HG02852 (cell line): ENCODE measurements around the gene TRIM26.
"Not testable (repeated sequence)": the region's sequence is repeated elsewhere in the genome, so short reads cannot be mapped to it uniquely, and the experiment has no call there.

Experiments
- ATAC-seq: cut with Tn5 transposase; IDR thresholded peaks from one replicate; pipeline ENCODE4 v1.9.1; 2021; ENCODE audit warnings: mild to moderate bottlenecking, moderate library complexity; ENCODE audit not compliant: unreplicated experiment

The TRIM26 gene

DNA sequence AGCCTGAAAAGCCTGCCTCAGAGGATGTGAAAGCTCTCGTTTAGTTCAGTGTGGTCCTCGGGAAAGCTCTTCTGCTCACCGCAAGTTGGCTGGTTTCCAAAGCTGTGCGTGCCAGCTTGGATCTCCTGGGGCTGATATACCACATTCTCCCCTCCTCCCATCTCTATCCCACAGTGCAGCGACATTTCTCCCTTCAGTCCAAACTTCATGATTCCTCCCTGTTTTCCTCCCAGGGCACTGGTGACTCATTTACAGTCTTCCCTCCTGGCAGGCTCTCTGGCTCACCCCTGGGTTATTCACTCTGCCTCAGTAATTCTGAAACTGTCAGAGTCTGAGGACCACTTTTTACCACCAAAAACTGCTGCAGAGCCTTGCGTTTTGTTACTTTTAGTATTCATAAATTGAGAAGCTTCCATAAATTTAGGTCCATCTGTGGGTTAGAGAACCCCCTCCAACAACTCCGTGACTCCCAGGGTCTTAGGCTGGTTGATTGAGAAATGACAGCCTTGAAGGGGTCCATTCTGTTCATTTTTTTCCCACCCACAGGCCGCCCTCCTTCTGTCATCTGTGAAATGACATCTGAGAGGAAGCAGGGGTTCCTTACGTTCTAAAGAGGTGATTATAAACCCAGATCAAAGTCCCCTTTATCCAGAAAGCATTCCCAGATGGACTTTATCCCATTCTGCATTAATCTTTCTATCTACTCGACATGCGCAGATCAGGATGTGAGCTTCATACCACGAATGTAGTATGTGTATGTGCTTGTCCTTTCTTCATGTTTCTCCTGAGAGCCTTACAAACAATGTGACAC lies 58.3 kb downstream of the TRIM26 start:
- ATAC-seq: no peak

DNA sequence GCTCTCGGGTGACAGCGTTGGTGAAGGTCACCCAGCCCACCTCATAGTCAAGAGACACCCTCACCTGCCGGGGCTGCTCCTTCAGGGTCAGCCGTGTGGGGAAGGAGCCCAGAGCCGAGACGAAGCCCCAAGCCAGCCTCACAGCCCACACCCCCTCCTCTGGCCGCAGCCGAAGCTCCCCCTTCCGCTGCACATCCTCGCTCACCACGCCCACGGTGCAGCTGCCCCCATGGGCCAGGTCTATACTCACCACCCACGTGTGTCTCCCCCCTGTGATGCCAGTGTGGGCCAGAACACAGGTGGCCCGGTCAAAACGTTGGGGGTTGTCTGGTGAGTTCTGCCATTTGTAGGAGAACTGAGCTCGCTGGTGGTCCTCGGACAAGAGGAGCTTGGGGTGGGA lies 59.1 kb downstream of the TRIM26 start:
- no peak for ATAC-seq

DNA sequence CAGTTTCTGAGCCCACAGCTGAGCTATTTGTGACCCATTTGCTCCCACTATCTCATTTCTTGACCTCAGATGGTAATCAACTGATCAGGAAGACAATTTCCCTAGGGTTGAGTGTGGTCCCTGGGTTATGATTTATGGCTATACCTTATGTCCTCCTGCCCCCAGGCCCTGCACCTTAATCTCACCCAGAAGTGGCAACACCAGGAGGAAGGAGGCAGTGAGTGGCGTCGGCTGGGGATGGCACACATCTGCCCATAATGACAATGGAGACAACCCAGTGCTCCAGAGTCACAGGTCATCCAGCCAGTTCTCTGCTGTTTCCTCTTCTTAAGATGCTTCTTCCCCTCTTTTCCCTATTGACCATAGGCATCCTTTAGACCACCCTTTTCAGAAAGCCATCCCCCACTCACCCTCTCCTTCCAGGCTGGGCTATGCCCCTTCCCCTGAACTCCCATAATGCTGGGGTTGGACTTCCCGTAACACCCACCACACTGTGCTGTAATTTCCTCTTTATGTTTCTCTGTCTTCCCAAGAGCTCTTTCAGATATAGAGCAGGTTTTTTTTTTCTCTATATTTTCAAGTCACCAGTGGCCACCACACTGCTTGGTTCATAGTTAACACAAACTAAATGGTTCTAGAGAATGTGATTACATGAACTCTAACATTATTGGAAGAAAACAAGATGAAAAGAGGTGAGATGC lies 60.1 kb downstream of the TRIM26 start:
- no peak for ATAC-seq

DNA sequence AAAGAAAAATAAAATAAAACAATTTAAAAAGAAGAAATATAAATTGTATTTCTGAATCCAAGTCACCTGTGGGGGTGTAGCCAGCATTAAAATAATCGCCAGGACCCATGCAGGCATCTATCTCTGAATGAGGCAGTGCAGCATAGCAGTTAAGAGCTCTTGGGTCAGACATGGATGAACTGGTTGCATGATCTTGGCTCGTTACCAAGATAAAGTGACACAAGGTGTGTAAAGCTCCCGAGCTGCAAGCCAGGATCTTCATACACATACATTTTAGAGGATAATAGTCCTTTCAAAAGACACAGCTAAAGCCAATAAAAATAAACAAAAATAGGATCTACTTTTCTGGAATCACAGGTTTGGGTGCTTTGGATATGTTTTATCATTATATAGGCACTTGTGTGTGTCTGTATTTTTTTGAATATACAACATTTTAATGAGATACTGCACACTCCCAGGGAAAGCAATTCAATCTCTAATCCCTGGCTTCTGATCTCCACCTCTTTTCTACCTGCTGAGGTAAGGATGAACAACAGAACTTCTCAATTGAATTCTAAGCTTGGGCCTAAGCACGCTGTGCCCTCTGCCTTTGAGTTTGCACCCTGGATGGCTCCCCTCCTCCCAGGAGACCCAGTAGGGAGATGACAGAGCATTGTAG lies 61.1 kb downstream of the TRIM26 start:
- no peak for ATAC-seq

DNA sequence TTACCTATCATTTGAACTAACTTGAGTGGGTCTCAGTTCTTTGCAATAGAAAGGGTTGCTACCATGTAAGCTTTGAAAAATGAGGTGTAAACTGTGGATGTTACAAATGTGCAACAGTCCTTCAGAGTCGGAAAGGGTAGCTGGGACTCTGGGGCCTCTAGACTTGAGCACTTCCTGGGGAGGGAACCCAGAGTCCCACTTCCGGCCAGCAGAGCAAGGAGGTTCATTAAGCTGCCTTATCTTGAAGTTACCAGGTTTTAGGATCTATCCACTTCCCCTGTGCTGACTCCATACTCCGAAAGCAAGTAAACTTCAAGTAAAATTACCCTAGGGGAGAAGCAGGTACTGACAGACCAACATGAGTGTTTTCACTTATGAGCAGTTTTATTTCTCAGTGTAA lies 61.6 kb downstream of the TRIM26 start:
- no peak for ATAC-seq

DNA sequence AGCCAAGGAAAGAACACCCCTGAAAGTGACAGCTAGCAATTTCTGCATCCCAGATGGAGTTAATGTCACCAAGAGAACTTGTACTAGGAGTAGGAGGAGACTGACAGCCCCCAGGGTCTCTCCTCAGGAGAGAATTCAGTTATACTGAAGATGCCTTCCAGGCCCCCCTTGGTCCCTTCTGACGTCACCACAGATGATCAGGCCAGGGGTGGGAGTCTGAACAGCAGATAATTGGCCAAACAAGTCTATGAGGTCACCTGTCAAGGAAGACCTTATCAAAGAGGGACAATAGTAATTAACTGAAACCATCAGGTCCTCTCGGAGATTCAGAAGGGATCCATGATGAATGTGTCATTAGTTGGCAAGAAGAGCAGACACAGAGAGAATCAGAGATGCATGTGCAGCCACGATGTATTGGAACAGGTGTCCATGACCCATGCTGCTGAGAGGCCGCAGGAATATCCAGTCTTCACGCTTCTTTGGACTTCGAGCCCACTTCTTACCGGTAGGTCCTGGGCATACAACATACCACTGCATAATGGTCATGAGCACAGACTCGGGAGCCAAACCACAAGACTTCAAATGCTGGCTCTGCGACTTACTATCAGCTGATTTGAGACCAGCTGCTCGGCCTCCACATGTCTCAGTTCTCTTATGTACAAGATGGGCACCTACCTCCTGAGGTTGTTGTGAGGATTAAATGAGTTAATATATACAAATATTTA lies 62.4 kb downstream of the TRIM26 start:
- no peak for ATAC-seq

DNA sequence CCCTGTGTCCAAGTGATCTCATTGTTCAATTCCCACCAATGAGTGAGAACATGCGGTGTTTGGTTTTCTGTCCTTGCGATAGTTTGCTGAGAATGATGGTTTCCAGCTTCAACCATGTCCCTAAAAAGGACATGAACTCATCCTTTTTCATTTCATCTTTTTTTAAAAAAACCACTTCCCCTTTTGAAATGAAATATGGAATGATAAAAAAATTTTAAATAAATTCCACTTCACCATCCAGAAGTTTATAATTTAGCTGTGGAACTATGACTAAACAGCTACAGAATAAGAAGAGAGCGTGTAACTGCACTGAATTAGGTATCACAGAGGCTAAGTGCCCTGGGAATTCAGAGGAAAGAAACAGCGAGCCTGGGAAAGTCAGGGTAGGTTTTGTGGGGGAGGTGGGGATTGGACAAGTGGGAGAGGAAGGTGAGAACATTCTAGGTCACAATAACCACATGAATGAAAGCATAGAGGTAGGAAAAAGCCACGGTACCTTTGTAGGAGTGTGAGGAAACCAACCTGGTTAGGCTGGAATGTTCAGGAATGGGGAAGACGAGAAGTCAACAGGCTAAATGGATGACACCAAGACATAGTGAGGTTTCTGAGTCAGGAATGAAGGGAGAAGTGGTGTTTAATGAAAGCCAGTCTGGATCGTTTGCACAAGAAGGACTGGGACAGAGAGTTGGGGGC lies 63.2 kb downstream of the TRIM26 start:
- ATAC-seq: no peak

DNA sequence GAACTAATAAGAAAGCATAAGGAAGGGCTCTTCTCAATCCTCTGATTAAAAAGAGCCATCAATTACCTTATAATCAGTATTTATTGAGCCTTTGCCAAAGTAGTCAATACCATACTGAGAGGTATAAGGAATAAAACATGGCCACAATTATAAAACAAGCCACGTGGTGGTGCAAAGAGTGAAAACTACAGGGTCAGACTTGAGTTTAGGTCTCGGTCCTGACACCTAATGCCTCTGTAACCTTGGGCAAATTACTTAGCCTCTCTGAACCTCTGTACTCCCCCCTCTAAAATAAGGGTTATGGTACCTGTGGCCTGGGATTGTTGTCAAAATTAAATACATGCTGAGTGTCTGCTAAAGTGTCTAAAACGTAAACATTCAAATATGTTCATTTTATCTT lies 64.0 kb downstream of the TRIM26 start:
- ATAC-seq: no peak

DNA sequence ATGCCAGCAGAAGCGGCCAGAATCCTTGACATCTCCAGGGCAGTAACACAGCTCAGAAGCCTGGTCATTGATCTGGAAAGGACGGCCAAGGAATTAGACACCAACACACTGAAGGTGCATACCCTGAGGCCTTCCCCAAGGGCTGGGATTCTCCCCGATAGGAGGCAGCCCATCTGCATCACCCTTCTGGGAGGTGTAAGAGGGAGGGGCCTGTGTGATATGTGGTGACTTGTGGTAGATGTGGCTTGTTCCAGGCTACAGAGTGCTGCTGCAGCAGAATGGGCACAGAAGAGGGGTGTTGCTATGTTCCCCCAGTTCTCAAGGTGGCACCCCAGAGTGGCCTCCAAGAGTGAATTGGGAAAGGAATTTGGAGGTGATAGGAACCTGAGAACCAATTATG lies 66.1 kb downstream of the TRIM26 start:
- no peak for ATAC-seq

DNA sequence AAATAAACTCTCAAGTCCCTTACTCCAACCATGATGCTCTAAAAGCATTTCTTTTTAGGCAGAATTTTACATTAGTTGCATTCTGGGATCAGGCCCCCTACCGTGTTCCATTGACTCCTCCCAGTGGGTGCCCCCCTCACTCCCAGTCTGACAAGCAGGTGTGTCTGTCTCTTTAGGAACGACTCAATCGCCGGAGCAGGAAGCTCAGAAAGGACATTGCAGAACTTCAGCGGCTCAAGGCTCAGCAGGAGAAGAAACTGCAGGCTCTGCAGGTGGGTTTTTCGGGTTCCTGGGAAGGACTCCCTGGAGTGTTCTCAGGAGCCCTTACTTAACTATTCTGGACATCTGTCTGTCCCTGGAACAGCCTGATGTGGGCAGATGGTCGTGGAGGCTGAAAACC lies 67.4 kb downstream of the TRIM26 start:
- no peak for ATAC-seq

DNA sequence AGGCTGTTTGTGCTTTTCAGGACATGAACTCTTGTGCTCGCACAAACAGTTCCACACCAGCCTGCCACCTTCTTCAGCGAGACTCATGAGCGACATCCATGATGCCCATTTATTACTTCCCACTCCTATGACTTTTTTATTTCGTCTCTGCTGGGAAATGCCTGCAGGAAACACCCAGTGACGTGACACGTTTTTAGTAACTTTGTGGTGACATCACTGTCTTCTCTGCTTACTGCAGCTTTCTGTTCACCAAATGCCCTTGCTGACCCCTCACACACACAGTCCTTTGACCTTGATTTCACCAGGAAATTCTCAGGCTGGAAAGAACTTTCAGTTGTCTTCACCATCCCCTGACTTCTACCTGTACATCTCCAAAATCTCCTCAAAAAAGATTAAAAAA lies 68.4 kb downstream of the TRIM26 start:
- no peak for ATAC-seq

DNA sequence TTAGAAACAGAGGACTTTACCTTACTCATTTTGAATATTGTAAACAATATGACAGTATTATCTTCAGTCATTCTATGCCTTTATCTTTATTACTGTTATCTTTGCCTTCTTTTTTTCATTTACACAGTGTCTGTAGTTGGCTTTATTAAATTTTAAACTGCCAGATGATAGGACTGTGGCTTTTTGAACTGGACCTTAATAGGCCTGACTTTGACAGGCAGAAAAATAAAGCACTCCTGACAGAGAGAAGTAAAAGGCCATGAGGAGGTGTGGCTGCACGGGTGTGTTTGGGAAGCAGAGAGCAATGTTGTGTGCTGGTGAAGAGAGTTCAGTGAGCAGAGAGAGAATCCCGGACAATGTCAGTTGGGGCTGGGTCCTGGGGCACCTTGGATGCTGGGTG lies 69.4 kb downstream of the TRIM26 start:
- ATAC-seq: no peak

DNA sequence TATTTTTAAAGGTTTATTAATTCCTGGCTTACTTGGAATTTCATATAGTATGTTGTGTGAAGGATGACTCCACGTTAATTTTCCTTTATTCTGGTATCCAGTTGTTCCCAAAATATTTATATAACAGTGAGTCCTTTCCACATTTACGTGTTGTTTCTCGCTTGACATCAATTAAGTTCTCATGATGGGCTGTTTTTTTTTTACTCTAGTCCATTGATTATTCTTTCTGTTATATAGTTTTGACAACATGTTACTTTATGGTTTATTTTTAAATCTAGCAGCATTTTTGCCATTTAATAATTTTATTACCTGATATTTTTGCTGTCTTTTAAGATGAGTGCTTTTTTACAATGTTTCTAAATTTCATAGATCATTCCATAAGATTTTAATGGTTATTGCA lies 70.5 kb downstream of the TRIM26 start:
- no peak for ATAC-seq

DNA sequence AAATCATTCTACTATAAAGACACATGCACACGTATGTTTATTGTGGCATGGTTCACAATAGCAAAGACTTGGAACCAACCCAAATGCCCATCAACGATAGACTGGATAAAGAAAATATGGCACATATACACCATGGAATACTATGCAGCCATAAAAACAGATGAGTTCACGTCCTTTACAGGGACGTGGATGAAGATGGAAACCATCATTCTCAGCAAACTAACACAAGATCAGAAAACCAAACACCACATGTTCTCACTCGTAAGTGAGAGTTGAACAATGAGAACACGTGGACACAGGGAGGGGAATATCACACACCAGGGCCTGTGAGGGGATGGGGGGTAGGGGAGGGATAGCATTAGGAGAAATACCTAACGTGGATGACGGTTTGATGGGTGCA lies 73.0 kb downstream of the TRIM26 start:
- not testable (repeated sequence) for ATAC-seq

DNA sequence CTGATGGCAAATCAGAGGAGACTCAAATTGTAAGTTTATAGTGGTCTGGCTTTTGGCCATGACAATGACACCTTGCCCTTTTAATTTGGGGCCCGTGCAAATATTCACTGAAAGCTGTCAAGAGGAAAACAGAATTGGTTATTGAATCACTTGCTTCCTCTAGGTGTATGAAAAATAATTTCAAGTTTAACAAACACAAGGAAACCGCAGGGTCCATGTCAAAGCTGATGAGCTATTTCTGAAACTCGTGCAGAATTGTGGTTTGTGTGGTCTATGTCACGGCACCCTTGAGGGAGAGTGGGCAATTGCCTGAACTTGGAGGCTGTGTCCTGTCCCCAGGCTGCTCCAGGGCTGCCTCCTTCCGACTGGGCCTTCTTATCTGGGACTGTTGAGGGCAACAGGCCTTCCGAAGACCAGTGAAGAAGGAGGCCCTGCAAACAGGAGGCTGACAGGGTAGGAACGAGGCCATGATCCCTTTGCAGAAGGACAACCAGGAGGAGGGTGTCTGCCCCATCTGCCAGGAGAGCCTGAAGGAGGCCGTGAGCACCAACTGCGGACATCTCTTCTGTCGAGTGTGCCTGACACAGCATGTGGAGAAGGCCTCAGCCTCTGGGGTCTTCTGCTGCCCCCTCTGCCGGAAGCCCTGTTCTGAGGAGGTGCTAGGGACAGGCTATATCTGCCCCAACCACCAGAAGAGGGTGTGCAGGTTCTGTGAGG lies 76.5 kb downstream of the TRIM26 start:
- ATAC-seq: no peak

DNA sequence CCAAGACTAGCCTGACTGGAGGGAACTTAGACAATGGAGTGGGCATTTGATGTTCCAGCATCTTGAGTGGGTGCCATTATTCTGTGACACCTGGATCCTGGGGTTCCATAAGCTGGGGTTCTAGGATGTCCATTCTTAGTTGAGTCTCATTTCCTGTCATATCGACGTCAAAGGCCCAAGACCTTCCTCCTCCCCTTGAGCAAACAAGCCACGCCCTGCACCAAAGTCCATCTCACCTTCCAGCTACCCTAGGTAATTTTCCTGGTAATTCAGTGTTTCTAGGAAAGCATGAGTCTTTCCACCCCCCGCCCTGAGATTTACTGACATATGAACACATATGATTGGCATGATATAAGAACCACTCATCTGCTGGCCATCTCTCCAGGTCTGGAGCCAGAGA lies 77.4 kb downstream of the TRIM26 start, which contains the start of gene TRIM40:
TRIM40 (plus strand) TSS at position 384 of the 400 bp plus-strand sequence. CDS start 897 bp downstream, outside the sequence.
- ATAC-seq: no peak

DNA sequence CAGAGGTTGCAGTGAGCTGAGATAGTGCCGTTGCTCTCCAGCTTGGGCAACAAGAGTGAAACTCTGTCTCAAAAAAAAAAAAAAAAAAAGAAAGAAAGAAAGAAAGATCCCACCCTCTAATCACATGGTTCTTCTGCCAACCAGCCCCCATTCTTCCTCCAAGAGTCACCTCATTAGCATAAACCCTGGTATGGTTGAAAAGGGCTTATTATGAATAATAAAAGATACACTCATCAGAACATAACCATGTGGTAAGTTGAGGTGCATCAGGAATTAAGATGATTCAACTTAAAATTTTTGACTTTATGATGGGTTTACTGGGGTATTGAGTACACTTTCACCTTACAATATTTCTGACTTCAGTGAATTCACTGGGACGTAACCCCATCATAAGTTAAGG lies 78.1 kb downstream of the TRIM26 start:
- no peak for ATAC-seq
